Esophagus squamous epithelium (tissue), 4 donors: ENCODE data around the gene PACS2.

Source experiments
- CTCF ChIP-seq, 6 experiments: fragments of 450-650 bp in 4 of 6; fragments of 200-600 bp in 2 of 6; sonication (generic) in 2 of 6; IDR thresholded peaks; one replicate each; pipeline ENCODE4 v1.5.1; 2016 to 2019; ENCODE audit warnings: antibody characterized with exemption in 6 of 6, mild to moderate bottlenecking in 4 of 6, moderate library complexity in 4 of 6
- POLR2A ChIP-seq, 4 donors: fragments of 450-650 bp; IDR thresholded peaks; one replicate each; pipeline ENCODE4 v1.6.1; 2017; ENCODE audit warnings: antibody characterized with exemption in 4 of 4, mild to moderate bottlenecking in 4 of 4, moderate library complexity in 3 of 4

DNA sequence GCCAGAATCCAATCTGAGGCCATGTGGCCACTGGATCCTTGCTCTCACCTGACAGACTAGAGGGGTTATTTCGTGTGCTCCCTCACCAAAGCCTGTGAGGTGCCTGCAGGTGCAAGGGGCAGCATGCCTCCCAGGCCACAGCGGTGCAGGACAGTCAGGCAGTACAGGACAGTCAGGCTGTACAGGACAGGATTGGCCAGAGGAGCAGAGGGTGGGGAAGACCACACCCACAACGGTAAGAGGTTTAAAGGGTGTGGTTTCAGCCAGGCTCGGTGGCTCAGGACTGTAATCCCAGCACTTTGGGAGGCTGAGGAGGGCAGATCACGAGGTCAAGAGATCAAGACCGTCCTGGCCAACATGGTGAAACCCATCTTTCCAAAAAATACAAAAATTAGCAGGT lies 10.6 kb upstream of the PACS2 start:
- TF ChIP-seq CTCF (IDR thresholded peaks at IDR 0.05) (no peak), POLR2A (IDR thresholded peaks at IDR 0.05) (no peak)
